GM19468 (cell line): ENCODE measurements around the gene NACC1.

Source experiments
- ATAC-seq: cut with Tn5 transposase; IDR thresholded peaks from one replicate; pipeline ENCODE4 v1.9.1; 2021; ENCODE audit warnings: mild to moderate bottlenecking, moderate library complexity, moderate number of reproducible peaks; ENCODE audit not compliant: unreplicated experiment; ENCODE audit errors: extremely low read depth

The NACC1 gene

GRCh38 chr19:13187419-13187818 lies 69.4 kb downstream of the NACC1 start:
- no peak for ATAC-seq

GRCh38 chr19:13189600-13189999 lies 71.5 kb downstream of the NACC1 start:
- no peak for ATAC-seq
